Uterus (tissue), 2 donors: ENCODE data around the gene TMPRSS12.

Source experiments
- CTCF ChIP-seq, 4 experiments: fragments of 200-600 bp in 2 of 4; fragments of 450-650 bp in 2 of 4; sonication (generic) in 2 of 4; IDR thresholded peaks; one replicate each; pipeline ENCODE4 v1.5.1; 2016 to 2019; ENCODE audit warnings: antibody characterized with exemption in 4 of 4, mild to moderate bottlenecking in 2 of 4, moderate library complexity in 1 of 4
- POLR2A ChIP-seq, 2 donors: fragments of 450-650 bp; IDR thresholded peaks; one replicate each; pipeline ENCODE4 v1.6.1; 2016; ENCODE audit warnings: antibody characterized with exemption in 2 of 2, mild to moderate bottlenecking in 1 of 2, moderate library complexity in 1 of 2

DNA sequence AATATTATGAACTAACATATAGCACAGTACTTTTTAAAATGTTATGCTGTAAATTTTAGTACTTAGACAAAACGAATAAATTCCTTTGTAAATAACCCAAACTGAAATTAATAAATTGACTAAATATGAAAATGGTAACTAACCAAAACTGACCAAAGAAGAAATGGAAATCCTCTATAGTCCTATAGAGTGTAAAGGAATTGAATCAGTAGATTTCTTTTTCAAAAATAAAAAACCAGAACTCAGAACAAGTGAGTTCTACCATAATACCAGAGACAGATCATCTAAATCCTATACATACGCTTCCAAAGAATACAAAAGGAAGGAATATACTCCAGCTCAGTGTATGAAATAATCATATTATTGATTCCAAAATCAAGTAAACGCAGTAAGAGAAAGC lies 39.8 kb downstream of the TMPRSS12 start:
- TF ChIP-seq CTCF (IDR thresholded peaks at IDR 0.05) (no peak), POLR2A (IDR thresholded peaks at IDR 0.05) (no peak)
